Keratinocyte (primary cell): ENCODE results near the gene PHYHIPL. TPM values are rescaled to one million over a fixed set of nuclear protein-coding genes. Genes with fewer than 3 reads are reported as not detected.

Source experiments
- DNase-seq: peaks from one replicate; pipeline ENCODE4 v3.0.0-alpha.2; 2011; ENCODE audit warnings: low read depth, missing footprints, low spot score
- FAIRE-seq: peaks from 2 replicates; lab custom pipeline; 2011; peaks lifted over from hg19 to GRCh38; lab: Jason Lieb, UNC
- H2AFZ ChIP-seq: 2 replicates; pipeline ENCODE4 v1.6.0; 2012; ENCODE audit warnings: low read length, control low read depth, inconsistent platforms; ENCODE audit not compliant: control insufficient read depth
- H3K27ac ChIP-seq: 2 replicates; pipeline ENCODE4 v1.5.1; 2011; ENCODE audit warnings: low read length; ENCODE audit not compliant: control insufficient read depth, insufficient read depth
- H3K27me3 ChIP-seq: 3 replicates; pipeline ENCODE4 v1.6.0; 2011; ENCODE audit warnings: low read length; ENCODE audit not compliant: control insufficient read depth, insufficient read depth; ENCODE audit errors: extremely low read depth
- H3K36me3 ChIP-seq, 2 experiments: 2 replicates in 1 of 2; 3 replicates in 1 of 2; pipeline ENCODE4 v1.5.1; 2011; ENCODE audit warnings: low read length in 2 of 2, mild to moderate bottlenecking in 1 of 2; ENCODE audit not compliant: control insufficient read depth in 2 of 2, insufficient read depth in 2 of 2; ENCODE audit errors: extremely low read depth in 1 of 2
- H3K4me1 ChIP-seq: 3 replicates; pipeline ENCODE4 v1.5.1; 2011; ENCODE audit warnings: low read length; ENCODE audit not compliant: control insufficient read depth, insufficient read depth; ENCODE audit errors: extremely low read depth
- H3K4me2 ChIP-seq: 3 replicates; pipeline ENCODE4 v1.6.0; 2011; ENCODE audit warnings: low read depth, low read length; ENCODE audit not compliant: control insufficient read depth, insufficient read depth; ENCODE audit errors: extremely low read depth
- H3K4me3 ChIP-seq, 3 experiments: fragments of 200-600 bp in 1 of 3; sonication (generic) in 1 of 3; 2 replicates in 2 of 3; 3 replicates in 1 of 3; pipeline ENCODE4 v1.5.1; 2011 to 2016; ENCODE audit warnings: low read length in 3 of 3, mild to moderate bottlenecking in 3 of 3, control low read depth in 2 of 3, inconsistent platforms in 1 of 3, low read depth in 1 of 3, mixed read lengths in 1 of 3, mixed run types in 1 of 3, moderate library complexity in 1 of 3; ENCODE audit not compliant: control insufficient read depth in 2 of 3, insufficient read depth in 2 of 3; ENCODE audit errors: extremely low read depth in 1 of 3
- H3K79me2 ChIP-seq: 2 replicates; pipeline ENCODE4 v1.6.0; 2012; ENCODE audit warnings: low read length; ENCODE audit not compliant: control insufficient read depth, insufficient read depth
- H3K9ac ChIP-seq: 3 replicates; pipeline ENCODE4 v1.6.0; 2011; ENCODE audit warnings: low read length; ENCODE audit not compliant: control insufficient read depth, insufficient read depth; ENCODE audit errors: extremely low read depth
- H3K9me1 ChIP-seq: 3 replicates; pipeline ENCODE4 v1.6.0; 2011; ENCODE audit warnings: low read length; ENCODE audit not compliant: control insufficient read depth, insufficient read depth; ENCODE audit errors: extremely low read depth
- H3K9me3 ChIP-seq: 2 replicates; pipeline ENCODE4 v1.5.1; 2012; ENCODE audit warnings: low read depth, low read length; ENCODE audit not compliant: control insufficient read depth
- H4K20me1 ChIP-seq: 3 replicates; pipeline ENCODE4 v1.6.0; 2011; ENCODE audit warnings: low read length; ENCODE audit not compliant: control insufficient read depth, insufficient read depth; ENCODE audit errors: extremely low read depth
- EZH2 ChIP-seq: IDR thresholded peaks from one replicate; pipeline ENCODE4 v1.6.1; 2012; ENCODE audit warnings: inconsistent platforms, mild to moderate bottlenecking, low read length, moderate library complexity
- dilution Hi-C: fragments of 300-500 bp; cut with MboI; formaldehyde crosslinking; loops from one replicate; pipeline ENCODE4 v1.7.0; 2020; ENCODE audit warnings: low sequenced_read_pairs; ENCODE audit not compliant: extremely low pct_ligation_motif_present
- polyA plus RNA-seq, 5 experiments: library from polyadenylated mRNA; depleted of rRNA in 3 of 5; stranded (reverse) in 3 of 5; stranded (forward) in 1 of 5; unstranded in 1 of 5; fragments of >200 nt; gene quantifications; 1 replicate in 1 of 5; 2 replicates in 3 of 5; 3 replicates in 1 of 5; pipeline versions ENCODE4 v1.2.1 to v1.2.3, GENCODE V29; 2011 to 2012; ENCODE audit warnings: missing spikeins in 2 of 5, low read depth in 1 of 5, low replicate concordance in 1 of 5
- TF ChIP-seq, protein P1 (sequence below), 3 experiments: IDR thresholded peaks in 1 of 3; conservative IDR thresholded peaks in 1 of 3; optimal IDR thresholded peaks in 1 of 3; 2 replicates in 2 of 3; 3 replicates in 1 of 3; pipeline versions ENCODE3 to v1.5.1; 2011; ENCODE audit warnings: low read length in 3 of 3, mild to moderate bottlenecking in 3 of 3, moderate library complexity in 2 of 3, control low read depth in 1 of 3, inconsistent platforms in 1 of 3; ENCODE audit not compliant: insufficient read depth in 2 of 3; ENCODE audit errors: extremely low read depth in 1 of 3

The PHYHIPL gene
- polyA plus RNA-seq, 1 donor (not counting 4 experiments of a cell fraction or from before 2014, with no cell fraction given) = 0.12 TPM

DNA sequence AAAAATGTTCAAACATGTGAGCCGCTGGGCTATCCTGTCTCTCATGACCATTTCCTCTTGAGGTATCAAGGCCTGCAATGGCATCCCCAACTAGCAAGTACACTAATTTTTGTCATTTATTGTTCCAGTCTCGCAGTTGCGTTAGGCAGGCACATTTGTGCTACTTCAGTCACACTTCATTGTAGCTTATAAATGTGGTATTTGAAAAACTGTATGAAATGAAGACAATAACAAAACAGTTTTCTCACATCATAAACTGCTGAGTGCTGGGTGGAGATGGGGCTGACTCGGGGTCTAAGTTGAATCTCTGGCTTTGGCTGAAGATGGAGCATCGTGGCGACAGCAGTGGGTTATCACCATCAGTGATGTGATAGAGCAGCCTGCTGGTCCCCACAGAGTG is 93.2 kb downstream of the PHYHIPL start:
- H3K4me2 ChIP-seq = no peak overlapping the region
- H3K36me3 ChIP-seq = no peaks in the 10 kb centered on the region
- H3K4me3 ChIP-seq = no peak overlapping the region
- H4K20me1 ChIP-seq = no peaks in the 10 kb centered on the region
- no peak overlapping the region for H3K27ac ChIP-seq
- H2AFZ ChIP-seq = no peak overlapping the region
- no peaks in the 10 kb centered on the region for H3K9me1 ChIP-seq
- H3K79me2 ChIP-seq = no peaks in the 10 kb centered on the region
- H3K9me3 ChIP-seq = no peaks in the 10 kb centered on the region
- no peaks in the 10 kb centered on the region for H3K27me3 ChIP-seq
- H3K4me1 ChIP-seq = no peaks in the 10 kb centered on the region
- H3K9ac ChIP-seq = no peak overlapping the region
- TF ChIP-seq EZH2 = no peak
- TF ChIP-seq, protein P1, sequence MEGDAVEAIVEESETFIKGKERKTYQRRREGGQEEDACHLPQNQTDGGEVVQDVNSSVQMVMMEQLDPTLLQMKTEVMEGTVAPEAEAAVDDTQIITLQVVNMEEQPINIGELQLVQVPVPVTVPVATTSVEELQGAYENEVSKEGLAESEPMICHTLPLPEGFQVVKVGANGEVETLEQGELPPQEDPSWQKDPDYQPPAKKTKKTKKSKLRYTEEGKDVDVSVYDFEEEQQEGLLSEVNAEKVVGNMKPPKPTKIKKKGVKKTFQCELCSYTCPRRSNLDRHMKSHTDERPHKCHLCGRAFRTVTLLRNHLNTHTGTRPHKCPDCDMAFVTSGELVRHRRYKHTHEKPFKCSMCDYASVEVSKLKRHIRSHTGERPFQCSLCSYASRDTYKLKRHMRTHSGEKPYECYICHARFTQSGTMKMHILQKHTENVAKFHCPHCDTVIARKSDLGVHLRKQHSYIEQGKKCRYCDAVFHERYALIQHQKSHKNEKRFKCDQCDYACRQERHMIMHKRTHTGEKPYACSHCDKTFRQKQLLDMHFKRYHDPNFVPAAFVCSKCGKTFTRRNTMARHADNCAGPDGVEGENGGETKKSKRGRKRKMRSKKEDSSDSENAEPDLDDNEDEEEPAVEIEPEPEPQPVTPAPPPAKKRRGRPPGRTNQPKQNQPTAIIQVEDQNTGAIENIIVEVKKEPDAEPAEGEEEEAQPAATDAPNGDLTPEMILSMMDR (optimal IDR thresholded peaks at IDR 0.05 in 1 of 3, IDR thresholded peaks at IDR 0.05 in 1 of 3, conservative IDR thresholded peaks at IDR 0.05 in 1 of 3; ENCODE audit: extremely low read depth in 1 of 3, insufficient read depth in 2 of 3, low read length in 3 of 3) = no peak
- dilution Hi-C loops = no loop called here
- no peak for DNase-seq
- no peak for FAIRE-seq

DNA sequence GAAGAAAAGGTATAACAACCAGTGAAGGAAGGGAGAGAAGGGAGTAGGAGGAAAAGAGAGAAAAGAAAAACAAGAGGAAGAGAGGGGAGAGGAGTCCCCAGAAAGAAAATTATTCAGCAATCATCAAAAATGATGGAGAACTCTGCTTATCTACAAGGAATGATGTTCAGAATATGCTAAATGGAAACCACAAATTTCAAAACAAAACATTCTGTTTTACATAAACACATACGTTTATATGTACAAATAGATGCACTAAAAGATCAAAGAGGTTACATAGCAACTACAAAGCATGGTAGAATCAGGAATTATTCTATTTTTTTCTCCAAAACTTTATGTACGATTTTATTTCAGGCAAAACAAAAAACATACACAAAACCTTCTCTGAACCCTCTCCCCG is 94.0 kb downstream of the PHYHIPL start:
- H3K36me3 ChIP-seq = no peaks in the 10 kb centered on the region
- H3K79me2 ChIP-seq = no peaks in the 10 kb centered on the region
- no peaks in the 10 kb centered on the region for H3K4me1 ChIP-seq
- H2AFZ ChIP-seq = no peak overlapping the region
- dilution Hi-C loops = no loop called here
- H4K20me1 ChIP-seq = no peaks in the 10 kb centered on the region
- no peak overlapping the region for H3K4me3 ChIP-seq
- H3K9me1 ChIP-seq = no peaks in the 10 kb centered on the region
- H3K27ac ChIP-seq = no peak overlapping the region
- H3K9me3 ChIP-seq = no peaks in the 10 kb centered on the region
- no peak for TF ChIP-seq EZH2
- TF ChIP-seq, protein P1 (optimal IDR thresholded peaks at IDR 0.05 in 1 of 3, IDR thresholded peaks at IDR 0.05 in 1 of 3, conservative IDR thresholded peaks at IDR 0.05 in 1 of 3; ENCODE audit: extremely low read depth in 1 of 3, insufficient read depth in 2 of 3, low read length in 3 of 3) = no peak
- no peak overlapping the region for H3K9ac ChIP-seq
- H3K27me3 ChIP-seq = no peaks in the 10 kb centered on the region
- H3K4me2 ChIP-seq = no peak overlapping the region
- no peak for FAIRE-seq
- no peak for DNase-seq
